Caco-2 (cell line): ENCODE data around the gene DRC7. TPM values are rescaled to one million over a fixed set of nuclear protein-coding genes. Genes with fewer than 3 reads are reported as not detected.

ENCODE experiments used
- BruUV-seq: library from RNA; stranded (reverse); fragments of 400-500 nt; replicated peaks from 2 replicates; lab custom pipeline; 2021; lab: Mats Ljungman, UMichigan
- CTCF ChIA-PET: fragments of 300-600 bp; sonication (Branson Sonifier 250); formaldehyde crosslinking; loops from one replicate; lab custom pipeline; 2022; ENCODE audit warnings: antibody characterized with exemption; lab: Charles Lee
- POLR2A ChIA-PET: fragments of 300-600 bp; sonication (Branson Sonifier 250); formaldehyde crosslinking; loops from one replicate; lab custom pipeline; 2022; ENCODE audit warnings: antibody characterized with exemption; lab: Charles Lee
- DNase-seq, 2 experiments: peaks; one replicate each; pipeline versions ENCODE4 v3.0.0 to v3.0.0-alpha.2; 2020 to 2022
- H3K27me3 ChIP-seq: replicated peaks from 2 replicates; pipeline ENCODE4 v1.6.0; 2011; ENCODE audit warnings: low read length; ENCODE audit not compliant: control insufficient read depth, insufficient read depth
- H3K36me3 ChIP-seq: 2 replicates; pipeline ENCODE4 v1.5.1; 2011; ENCODE audit warnings: low read length; ENCODE audit not compliant: control insufficient read depth, insufficient read depth
- H3K4me1 ChIP-seq: fragments of 250-450 bp; sonication (Bioruptor Pico); 2 replicates; pipeline ENCODE4 v1.5.1; 2020; ENCODE audit warnings: mild to moderate bottlenecking
- H3K4me3 ChIP-seq: 2 replicates; pipeline ENCODE4 v1.5.1; 2011; ENCODE audit warnings: low read depth, mild to moderate bottlenecking, control low read depth, low read length
- H3K9me3 ChIP-seq: fragments of 250-450 bp; sonication (Bioruptor Pico); 2 replicates; pipeline ENCODE4 v1.5.1; 2020; ENCODE audit warnings: mild to moderate bottlenecking, moderate library complexity
- H3K27ac Mint-ChIP-seq: one replicate; pipeline ENCODE4 v1.8.0; 2022; ENCODE audit warnings: mixed read lengths; ENCODE audit not compliant: unreplicated experiment
- H3K27me3 Mint-ChIP-seq: one replicate; pipeline ENCODE4 v1.8.0; 2022; ENCODE audit warnings: mixed read lengths; ENCODE audit not compliant: insufficient read depth, unreplicated experiment
- H3K36me3 Mint-ChIP-seq: one replicate; pipeline ENCODE4 v1.8.0; 2022; ENCODE audit warnings: mild to moderate bottlenecking, mixed read lengths; ENCODE audit not compliant: insufficient read depth, unreplicated experiment
- H3K4me1 Mint-ChIP-seq: one replicate; pipeline ENCODE4 v1.8.0; 2022; ENCODE audit warnings: low read depth, mixed read lengths; ENCODE audit not compliant: unreplicated experiment
- H3K4me3 Mint-ChIP-seq: one replicate; pipeline ENCODE4 v1.8.0; 2022; ENCODE audit warnings: mild to moderate bottlenecking, moderate library complexity, mixed read lengths; ENCODE audit not compliant: unreplicated experiment
- H3K9me3 Mint-ChIP-seq: one replicate; pipeline ENCODE4 v1.8.0; 2022; ENCODE audit warnings: mixed read lengths; ENCODE audit not compliant: unreplicated experiment
- CTCF ChIP-seq, 2 experiments: fragments of 200-600 bp in 1 of 2; IDR thresholded peaks; 1 replicate in 1 of 2; 2 replicates in 1 of 2; pipeline versions ENCODE4 v1.5.1 to v1.8.0; 2011 to 2022; ENCODE audit warnings: antibody characterized with exemption in 1 of 2, control low read depth in 1 of 2, inconsistent platforms in 1 of 2, low read depth in 1 of 2, low read length in 1 of 2, mild to moderate bottlenecking in 1 of 2, moderate library complexity in 1 of 2; ENCODE audit not compliant: insufficient read depth in 1 of 2, severe bottlenecking in 1 of 2, unreplicated experiment in 1 of 2
- intact Hi-C: fragments of 100-400 bp; cut with micrococcal nuclease; formaldehyde crosslinking; loops from one replicate; pipeline ENCODE4 v1.10.0; 2022; ENCODE audit not compliant: unreplicated experiment
- total RNA-seq: library from RNA; stranded (reverse); gene quantifications from 2 replicates; pipeline ENCODE4 v1.2.3, GENCODE V29; 2022

Gene DRC7
- total RNA-seq, 1 experiment from 2014 or later = 1.1 TPM

DNA sequence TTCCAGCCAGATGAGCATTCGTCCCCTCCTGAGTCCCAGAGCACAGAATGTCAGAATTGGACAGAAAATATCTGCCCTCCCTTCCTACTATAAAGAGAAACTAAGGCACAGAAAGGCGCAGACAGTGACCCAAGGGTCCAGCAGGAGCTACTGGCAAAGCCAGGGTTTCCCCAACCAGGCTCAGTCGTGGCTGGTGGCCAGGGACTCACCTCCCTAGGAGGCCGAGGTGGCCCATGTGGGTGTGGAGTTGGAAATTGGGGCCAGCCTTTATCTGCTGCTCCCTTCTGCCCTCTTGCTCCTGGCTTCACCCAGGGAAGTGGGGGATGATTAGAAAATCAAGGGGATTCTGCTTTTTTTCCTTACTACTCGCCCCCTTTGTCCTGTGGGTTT, 1.1 kb downstream of the DRC7 start:
- Histone ChIP-seq H3K4me3 (no peak overlapping the region), H3K27me3 (no peaks in the 10 kb centered on the region), H3K36me3 (no peaks in the 10 kb centered on the region), H3K4me1 (peaks cover 24% of the 10 kb centered on the region), H3K9me3 (no peaks in the 10 kb centered on the region)
- H3K9me3 Mint-ChIP-seq = no peaks in the 10 kb centered on the region
- peaks cover 14% of the 10 kb centered on the region for H3K4me1 Mint-ChIP-seq
- no peak overlapping the region for H3K27ac Mint-ChIP-seq
- H3K4me3 Mint-ChIP-seq = no peak overlapping the region
- no peak for TF ChIP-seq CTCF (IDR thresholded peaks at IDR 0.05; ENCODE audit: insufficient read depth in 1 of 2, low read depth in 1 of 2, low read length in 1 of 2, severe bottlenecking in 1 of 2, unreplicated experiment in 1 of 2)
- CTCF ChIA-PET = no interaction called here
- POLR2A ChIA-PET = no interaction called here
- no peaks in the 10 kb centered on the region for H3K27me3 Mint-ChIP-seq
- DNase-seq = no peak
- H3K36me3 Mint-ChIP-seq = no peaks in the 10 kb centered on the region
- intact Hi-C loops = no loop called here
- no TSS peak for BruUV-seq

DNA sequence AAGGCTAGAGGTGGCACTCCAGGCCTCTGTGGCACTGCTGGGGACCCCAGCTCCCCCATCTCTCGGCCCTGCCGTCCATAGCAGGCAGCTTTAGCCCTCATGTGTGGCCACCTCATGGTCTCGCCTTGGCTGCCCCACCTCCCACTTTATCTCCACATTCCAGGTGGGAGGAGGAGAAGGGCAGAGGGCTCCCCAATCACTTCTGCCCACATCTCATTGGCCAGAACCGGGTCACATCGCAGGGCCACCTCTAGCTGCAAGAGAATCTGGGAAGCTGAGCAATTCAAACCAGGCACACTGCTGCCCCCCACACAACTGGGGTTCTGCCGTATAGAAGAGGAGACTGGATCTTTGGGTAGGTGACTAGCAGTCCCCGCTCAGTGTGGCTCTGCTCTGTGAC, 1.6 kb downstream of the DRC7 start:
- Mint-ChIP-seq H3K27me3 (no peaks in the 10 kb centered on the region), H3K4me1 (peaks cover 20% of the 10 kb centered on the region), H3K27ac (no peak overlapping the region), H3K36me3 (no peaks in the 10 kb centered on the region), H3K9me3 (no peaks in the 10 kb centered on the region), H3K4me3 (no peak overlapping the region)
- Histone ChIP-seq H3K36me3 (no peaks in the 10 kb centered on the region), H3K27me3 (no peaks in the 10 kb centered on the region), H3K4me1 (peaks cover 29% of the 10 kb centered on the region), H3K4me3 (no peak overlapping the region), H3K9me3 (no peaks in the 10 kb centered on the region)
- no TSS peak for BruUV-seq
- ChIA-PET POLR2A (no interaction called here), CTCF (no interaction called here)
- no peak for TF ChIP-seq CTCF (IDR thresholded peaks at IDR 0.05; ENCODE audit: insufficient read depth in 1 of 2, low read depth in 1 of 2, low read length in 1 of 2, severe bottlenecking in 1 of 2, unreplicated experiment in 1 of 2)
- intact Hi-C loops = no loop called here
- no peak for DNase-seq

- no peaks in the 10 kb centered on the region for H3K27me3 Mint-ChIP-seq
- peaks cover 47% of the 10 kb centered on the region for H3K4me1 ChIP-seq
- no TSS peak for BruUV-seq
- no peaks in the 10 kb centered on the region for H3K36me3 ChIP-seq
- intact Hi-C loops = no loop called here
- ChIA-PET POLR2A (interaction anchor here (0.7 kb wide), 1 partner anchor 331 kb away, joined by 3 read pairs; no protein-coding TSS in a partner anchor), CTCF (no interaction called here)
- H3K4me3 Mint-ChIP-seq = no peak overlapping the region
- H3K4me3 ChIP-seq = no peak overlapping the region
- peaks cover 26% of the 10 kb centered on the region for H3K4me1 Mint-ChIP-seq
- DNase-seq = no peak
- no peak for TF ChIP-seq CTCF (IDR thresholded peaks at IDR 0.05; ENCODE audit: insufficient read depth in 1 of 2, low read depth in 1 of 2, low read length in 1 of 2, severe bottlenecking in 1 of 2, unreplicated experiment in 1 of 2)
- H3K9me3 Mint-ChIP-seq = no peaks in the 10 kb centered on the region
- no peak overlapping the region for H3K27ac Mint-ChIP-seq
- no peaks in the 10 kb centered on the region for H3K36me3 Mint-ChIP-seq
- no peaks in the 10 kb centered on the region for H3K9me3 ChIP-seq
- H3K27me3 ChIP-seq = no peaks in the 10 kb centered on the region
These were observed 3.4 kb downstream of the DRC7 start for GRCh38 chr16:57697896-57698537.
